Hepatocyte (in vitro differentiated cells): ENCODE data around the gene SNED1.

Source experiments
- EZH2 ChIP-seq: fragments of 200-600 bp; sonication (generic); IDR thresholded peaks from 2 replicates; pipeline ENCODE4 v1.6.1; 2016; ENCODE audit warnings: antibody characterized with exemption, mild to moderate bottlenecking, borderline replicate concordance
- EZH2phosphoT487 ChIP-seq: fragments of 200-600 bp; sonication (generic); IDR thresholded peaks from one replicate; pipeline ENCODE4 v1.6.1; 2018; ENCODE audit warnings: antibody characterized with exemption, mild to moderate bottlenecking, low read depth, moderate library complexity; ENCODE audit not compliant: unreplicated experiment, severe bottlenecking
- TF ChIP-seq, protein P1 (sequence below): fragments of 200-600 bp; sonication (generic); IDR thresholded peaks from 2 replicates; pipeline ENCODE4 v1.5.1; 2016; ENCODE audit warnings: antibody characterized with exemption, mild to moderate bottlenecking; ENCODE audit not compliant: poor library complexity

DNA sequence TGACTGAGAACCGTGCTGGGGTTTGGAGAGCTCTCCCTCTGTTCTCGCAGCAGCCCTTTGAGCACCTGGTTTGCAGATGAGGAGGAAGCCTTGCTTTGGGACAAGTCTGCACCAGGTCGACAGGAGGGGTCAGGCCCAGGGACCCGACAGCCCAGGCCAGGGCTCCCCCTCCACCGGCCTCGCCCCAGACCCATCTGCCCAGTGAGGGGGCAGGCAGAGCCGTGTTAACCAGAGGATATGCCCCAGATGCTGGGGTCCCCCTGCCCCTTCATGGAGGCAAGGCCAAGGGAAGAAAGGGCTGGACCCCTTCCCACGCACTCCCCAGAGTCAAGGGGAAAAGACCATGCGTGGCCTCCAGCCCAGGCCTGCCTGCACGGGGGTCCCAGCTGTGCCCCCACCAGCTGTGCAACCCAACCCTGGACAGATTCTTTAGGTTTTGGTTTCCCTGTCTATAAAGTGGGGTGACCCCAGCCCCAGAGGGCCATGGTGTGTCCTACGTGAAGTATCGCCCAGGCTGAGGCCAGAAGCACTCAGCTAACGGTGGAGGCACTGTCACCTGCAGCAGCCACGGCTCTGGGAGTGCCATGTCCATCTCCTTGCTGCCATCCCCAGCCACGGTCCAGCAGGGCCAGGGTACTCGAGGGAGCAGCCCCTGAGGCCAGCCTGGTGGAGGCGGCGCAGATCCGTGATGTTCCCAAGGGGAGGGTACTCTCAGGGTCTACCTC lies 4.8 kb upstream of the SNED1 start:
- TF ChIP-seq, protein P1, sequence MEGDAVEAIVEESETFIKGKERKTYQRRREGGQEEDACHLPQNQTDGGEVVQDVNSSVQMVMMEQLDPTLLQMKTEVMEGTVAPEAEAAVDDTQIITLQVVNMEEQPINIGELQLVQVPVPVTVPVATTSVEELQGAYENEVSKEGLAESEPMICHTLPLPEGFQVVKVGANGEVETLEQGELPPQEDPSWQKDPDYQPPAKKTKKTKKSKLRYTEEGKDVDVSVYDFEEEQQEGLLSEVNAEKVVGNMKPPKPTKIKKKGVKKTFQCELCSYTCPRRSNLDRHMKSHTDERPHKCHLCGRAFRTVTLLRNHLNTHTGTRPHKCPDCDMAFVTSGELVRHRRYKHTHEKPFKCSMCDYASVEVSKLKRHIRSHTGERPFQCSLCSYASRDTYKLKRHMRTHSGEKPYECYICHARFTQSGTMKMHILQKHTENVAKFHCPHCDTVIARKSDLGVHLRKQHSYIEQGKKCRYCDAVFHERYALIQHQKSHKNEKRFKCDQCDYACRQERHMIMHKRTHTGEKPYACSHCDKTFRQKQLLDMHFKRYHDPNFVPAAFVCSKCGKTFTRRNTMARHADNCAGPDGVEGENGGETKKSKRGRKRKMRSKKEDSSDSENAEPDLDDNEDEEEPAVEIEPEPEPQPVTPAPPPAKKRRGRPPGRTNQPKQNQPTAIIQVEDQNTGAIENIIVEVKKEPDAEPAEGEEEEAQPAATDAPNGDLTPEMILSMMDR, result no peak
- TF ChIP-seq EZH2 (no peak), EZH2phosphoT487 (no peak)
